H1 (cell line): ENCODE data around the gene RRM2. TPM values are rescaled to one million over a fixed set of nuclear protein-coding genes. Genes with fewer than 3 reads are reported as not detected.

Experiments
- CTCF ChIA-PET: fragments of 300-600 bp; sonication (Branson Sonifier 250); formaldehyde crosslinking; loops from one replicate; lab custom pipeline; 2021; ENCODE audit not compliant: partially characterized antibody; lab: Charles Lee
- POLR2A ChIA-PET: fragments of 300-600 bp; sonication (Branson Sonifier 250); formaldehyde crosslinking; loops from one replicate; lab custom pipeline; 2021; ENCODE audit warnings: inconsistent platforms; ENCODE audit not compliant: partially characterized antibody; lab: Charles Lee
- DNase-seq, 2 experiments: peaks; one replicate each; pipeline versions ENCODE4 v3.0.0 to v3.0.0-alpha.2; 2010 to 2022; ENCODE audit warnings: low spot score in 2 of 2, low read depth in 1 of 2, mixed read lengths in 1 of 2
- FAIRE-seq: peaks from 2 replicates; lab custom pipeline; 2011; peaks lifted over from hg19 to GRCh38; lab: Jason Lieb, UNC
- H2AFZ ChIP-seq: 2 replicates; pipeline ENCODE4 v1.8.1; 2012; ENCODE audit warnings: low read length, inconsistent platforms
- H2AK5ac ChIP-seq: 2 replicates; pipeline ENCODE4 v1.6.1; 2013; ENCODE audit warnings: low read depth, low read length
- H2BK120ac ChIP-seq: replicated peaks from 2 replicates; pipeline ENCODE3; 2013; ENCODE audit warnings: low read depth, low read length, inconsistent platforms
- H2BK12ac ChIP-seq: 2 replicates; pipeline ENCODE4 v1.6.1; 2013; ENCODE audit warnings: low read depth, low read length
- H2BK15ac ChIP-seq: 2 replicates; pipeline ENCODE4 v1.6.1; 2013; ENCODE audit warnings: low read length
- H2BK20ac ChIP-seq: 2 replicates; pipeline ENCODE4 v1.6.1; 2013; ENCODE audit warnings: low read length
- H2BK5ac ChIP-seq: 2 replicates; pipeline ENCODE4 v1.6.1; 2013; ENCODE audit warnings: low read depth, low read length
- H3K14ac ChIP-seq: 2 replicates; pipeline ENCODE4 v1.6.1; 2013; ENCODE audit warnings: inconsistent platforms; ENCODE audit not compliant: insufficient read length
- H3K18ac ChIP-seq: 2 replicates; pipeline ENCODE4 v1.6.1; 2013; ENCODE audit warnings: low read length; ENCODE audit errors: extremely low read depth
- H3K23ac ChIP-seq: 2 replicates; pipeline ENCODE4 v1.6.1; 2013; ENCODE audit warnings: inconsistent platforms; ENCODE audit not compliant: insufficient read length
- H3K23me2 ChIP-seq: 2 replicates; pipeline ENCODE4 v1.6.1; 2013; ENCODE audit warnings: low read depth, low read length
- H3K27ac ChIP-seq: 2 replicates; pipeline ENCODE4 v1.6.1; 2011; ENCODE audit warnings: low read depth, low read length, inconsistent platforms
- H3K27me3 ChIP-seq, 4 experiments: replicated peaks in 1 of 4; 1 replicate in 1 of 4; 2 replicates in 3 of 4; pipeline versions ENCODE4 v1.6.1 to v1.8.1; 2011 to 2013; ENCODE audit warnings: low read length in 3 of 4, mild to moderate bottlenecking in 3 of 4, inconsistent platforms in 2 of 4, mixed read lengths in 2 of 4, moderate library complexity in 1 of 4; ENCODE audit not compliant: control insufficient read depth in 3 of 4, insufficient read depth in 3 of 4; ENCODE audit errors: extremely low read depth in 1 of 4
- H3K36me3 ChIP-seq, 4 experiments: 2 replicates each; pipeline versions ENCODE4 v1.6.1 to v1.8.1; 2011 to 2013; ENCODE audit warnings: mild to moderate bottlenecking in 4 of 4, low read length in 3 of 4, moderate library complexity in 2 of 4, control low read depth in 1 of 4, inconsistent platforms in 1 of 4; ENCODE audit not compliant: insufficient read depth in 4 of 4, control insufficient read depth in 2 of 4
- H3K4ac ChIP-seq: replicated peaks from 2 replicates; pipeline ENCODE3; 2013; ENCODE audit warnings: low read length, low read depth, mixed read lengths, inconsistent platforms; ENCODE audit not compliant: insufficient read length
- H3K4me1 ChIP-seq, 4 experiments: replicated peaks in 1 of 4; 1 replicate in 1 of 4; 2 replicates in 3 of 4; pipeline versions ENCODE4 v1.6.1 to v1.8.1; 2011 to 2013; ENCODE audit warnings: low read length in 3 of 4, inconsistent platforms in 2 of 4, mixed read lengths in 1 of 4; ENCODE audit not compliant: insufficient read depth in 4 of 4, control insufficient read depth in 3 of 4
- H3K4me2 ChIP-seq, 2 experiments: 2 replicates each; pipeline versions ENCODE4 v1.6.1 to v1.8.1; 2011 to 2013; ENCODE audit warnings: low read depth in 2 of 2, low read length in 2 of 2, control low read depth in 1 of 2, inconsistent platforms in 1 of 2, mild to moderate bottlenecking in 1 of 2; ENCODE audit not compliant: insufficient read depth in 1 of 2
- H3K4me3 ChIP-seq, 4 experiments: fragments of 200-600, 300-600 bp in 1 of 4; sonication (generic), shearing (Covaris generic), sonication (Bioruptor Twin) in 1 of 4; 2 replicates each; pipeline versions ENCODE4 v1.5.1 to v1.8.1; 2011 to 2016; ENCODE audit warnings: low read length in 4 of 4, low read depth in 3 of 4, control low read depth in 2 of 4, inconsistent platforms in 2 of 4, mild to moderate bottlenecking in 2 of 4, mixed read lengths in 1 of 4, moderate library complexity in 1 of 4; ENCODE audit not compliant: insufficient read depth in 2 of 4; ENCODE audit errors: extremely low read depth in 1 of 4
- H3K56ac ChIP-seq: replicated peaks from 2 replicates; pipeline ENCODE3; 2013; ENCODE audit warnings: low read depth, mild to moderate bottlenecking, mixed read lengths, low read length, inconsistent platforms; ENCODE audit not compliant: insufficient read length
- H3K79me1 ChIP-seq: 2 replicates; pipeline ENCODE4 v1.6.1; 2013; ENCODE audit warnings: low read depth, low read length, control low read depth
- H3K79me2 ChIP-seq, 2 experiments: 2 replicates each; pipeline versions ENCODE4 v1.6.1 to v1.8.1; 2012 to 2013; ENCODE audit warnings: low read length in 2 of 2, mild to moderate bottlenecking in 2 of 2, inconsistent platforms in 1 of 2; ENCODE audit not compliant: insufficient read depth in 2 of 2, control insufficient read depth in 1 of 2
- H3K9ac ChIP-seq, 4 experiments: replicated peaks in 1 of 4; 1 replicate in 1 of 4; 2 replicates in 3 of 4; pipeline versions ENCODE4 v1.6.1 to v1.8.1; 2011 to 2013; ENCODE audit warnings: low read depth in 3 of 4, low read length in 3 of 4, control low read depth in 2 of 4, mild to moderate bottlenecking in 2 of 4, moderate library complexity in 2 of 4, inconsistent platforms in 1 of 4; ENCODE audit errors: extremely low read depth in 1 of 4
- H3K9me3 ChIP-seq, 2 experiments: 2 replicates each; pipeline versions ENCODE4 v1.6.1 to v1.8.1; 2012 to 2013; ENCODE audit warnings: mild to moderate bottlenecking in 2 of 2, moderate library complexity in 2 of 2, control low read depth in 1 of 2, inconsistent platforms in 1 of 2, low read depth in 1 of 2, low read length in 1 of 2, mixed read lengths in 1 of 2; ENCODE audit not compliant: insufficient read depth in 2 of 2
- H4K20me1 ChIP-seq, 2 experiments: replicated peaks in 1 of 2; 2 replicates each; pipeline versions ENCODE3 to v1.8.1; 2011 to 2013; ENCODE audit warnings: inconsistent platforms in 2 of 2, low read length in 2 of 2, mild to moderate bottlenecking in 1 of 2; ENCODE audit not compliant: insufficient read depth in 2 of 2, control insufficient read depth in 1 of 2
- H4K5ac ChIP-seq: 2 replicates; pipeline ENCODE4 v1.6.1; 2013; ENCODE audit warnings: low read length, low read depth, mixed read lengths, inconsistent platforms; ENCODE audit not compliant: insufficient read length
- H4K8ac ChIP-seq: 2 replicates; pipeline ENCODE4 v1.8.0; 2013; ENCODE audit warnings: mild to moderate bottlenecking, moderate library complexity, low read length, inconsistent platforms; ENCODE audit not compliant: insufficient read depth; ENCODE audit errors: extremely low read depth
- H4K91ac ChIP-seq: replicated peaks from 2 replicates; pipeline ENCODE3; 2013; ENCODE audit warnings: low read length, mixed read lengths, inconsistent platforms; ENCODE audit not compliant: insufficient read length
- KDM4A ChIP-seq: IDR thresholded peaks from one replicate; pipeline ENCODE4 v1.7.1; 2012; ENCODE audit warnings: low read depth, mild to moderate bottlenecking, moderate library complexity, low read length, inconsistent platforms; ENCODE audit not compliant: severe bottlenecking
- WGBS, 2 experiments: shearing (Covaris generic) in 1 of 2; methylation state at CpG; one replicate each; pipeline versions ENCODE4 v1.1.6 to v1.1.7; 2013 to 2015; ENCODE audit warnings: low lambda C conversion rate in 2 of 2, mixed read lengths in 2 of 2, inconsistent platforms in 1 of 2, low coverage in 1 of 2, missing lambda C conversion rate in 1 of 2; ENCODE audit not compliant: insufficient replicate concordance in 2 of 2, insufficient coverage in 1 of 2, insufficient read length in 1 of 2; ENCODE audit errors: extremely low coverage in 1 of 2, missing lambda C conversion rate in 1 of 2; 5-methylcytosine and 5-hydroxymethylcytosine counted together
- polyA plus RNA-seq, 7 experiments: library from polyadenylated mRNA; depleted of rRNA in 3 of 7; stranded (reverse) in 5 of 7; unstranded in 2 of 7; fragments of >200 nt in 5 of 7; fragments of 200-250 nt in 2 of 7; gene quantifications; 1 replicate in 5 of 7; 2 replicates in 1 of 7; 4 replicates in 1 of 7; pipeline versions ENCODE4 v1.2.1 to v1.2.3, GENCODE V29; 2011 to 2013; ENCODE audit warnings: missing spikeins in 2 of 7, mixed read lengths in 2 of 7
- total RNA-seq: library from RNA; stranded (reverse); fragmentation: NEBNext Ultra II Directional; extraction: Animal tissue kit (Norgen Biotek cat#: 25700); gene quantifications from 2 replicates; pipeline ENCODE4 v1.2.1, GENCODE V29; 2021

Gene RRM2
- total and polyA plus RNA-seq, 2 of the 8 experiments (the other 6 are each of a cell fraction or from before 2014, with no cell fraction given), result 37.7 to 215 TPM

DNA sequence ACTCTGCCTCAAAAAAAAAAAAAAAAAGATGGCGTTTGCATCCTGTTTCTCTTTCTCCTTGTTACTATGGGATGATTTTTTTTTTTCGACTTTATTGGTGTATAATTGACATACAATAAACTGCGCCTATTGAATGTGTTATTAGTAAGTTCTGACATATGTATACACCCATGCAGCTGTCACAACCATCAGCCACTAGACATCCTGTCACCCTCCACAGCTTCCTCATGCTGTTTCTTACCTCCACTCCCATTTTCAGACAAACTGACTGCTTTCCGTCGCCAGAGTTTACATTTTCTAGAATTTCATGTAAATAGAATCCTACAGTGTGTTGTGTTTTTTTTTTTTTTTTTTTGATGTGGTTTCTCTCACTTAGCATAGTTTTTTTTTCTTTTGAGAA lies 27.9 kb downstream of the RRM2 start:
- H3K36me3 ChIP-seq, result peaks cover 0 to 5% (median 3%) of the 10 kb centered on the region in 4 experiments; a peak in 6 of 8 replicates

More for the DNA sequence above, 27.9 kb downstream of the RRM2 start:
- no peak overlapping the region for H4K5ac ChIP-seq
- H4K91ac ChIP-seq, result no peak overlapping the region
- H2BK120ac ChIP-seq, result no peak overlapping the region
- no peak overlapping the region for H3K23ac ChIP-seq
- no peak overlapping the region for H3K4me3 ChIP-seq
- no peaks in the 10 kb centered on the region for H3K23me2 ChIP-seq
- no peak overlapping the region for H3K18ac ChIP-seq
- FAIRE-seq, result no peak
- no peak overlapping the region for H3K4me2 ChIP-seq
- no peaks in the 10 kb centered on the region for H3K4me1 ChIP-seq
- H3K4ac ChIP-seq, result no peak overlapping the region
- H2BK5ac ChIP-seq, result no peak overlapping the region
- H2BK12ac ChIP-seq, result no peak overlapping the region
- H3K9me3 ChIP-seq, result no peaks in the 10 kb centered on the region
- H4K20me1 ChIP-seq, result peaks cover 0 to 2% of the 10 kb centered on the region in 2 experiments
- H2BK20ac ChIP-seq, result no peak overlapping the region
- H3K27ac ChIP-seq, result no peak overlapping the region
- H3K56ac ChIP-seq, result no peak overlapping the region
- H3K14ac ChIP-seq, result no peak overlapping the region
- no peak overlapping the region for H4K8ac ChIP-seq
- 96% methylated on average over 4 of the region's 5 CpGs; no CpG with 5 or more reads in 1 of the 2 experiments for WGBS, 2 experiments
- H2BK15ac ChIP-seq, result no peak overlapping the region
- H3K9ac ChIP-seq, result no peak overlapping the region
- no peak for DNase-seq
- ChIA-PET POLR2A (interaction anchor here (0.6 kb wide), 1 partner anchor 316 kb away, joined by 3 read pairs; no protein-coding TSS in a partner anchor), CTCF (interaction anchor here (17.7 kb wide), 1 partner anchor 8 kb away, joined by 169 read pairs; no protein-coding TSS in a partner anchor)
- no peaks in the 10 kb centered on the region for H3K79me1 ChIP-seq
- H2AFZ ChIP-seq, result no peak overlapping the region
- no peaks in the 10 kb centered on the region for H3K27me3 ChIP-seq
- H3K79me2 ChIP-seq, result no peaks in the 10 kb centered on the region
- no peak overlapping the region for H2AK5ac ChIP-seq
- no peak for TF ChIP-seq KDM4A
